ENCODE results near the gene CHRNA7.
"Not testable (repeated sequence)": the region's sequence is repeated elsewhere in the genome, so short reads cannot be mapped to it uniquely, and the experiment has no call there.

Gene CHRNA7

DNA sequence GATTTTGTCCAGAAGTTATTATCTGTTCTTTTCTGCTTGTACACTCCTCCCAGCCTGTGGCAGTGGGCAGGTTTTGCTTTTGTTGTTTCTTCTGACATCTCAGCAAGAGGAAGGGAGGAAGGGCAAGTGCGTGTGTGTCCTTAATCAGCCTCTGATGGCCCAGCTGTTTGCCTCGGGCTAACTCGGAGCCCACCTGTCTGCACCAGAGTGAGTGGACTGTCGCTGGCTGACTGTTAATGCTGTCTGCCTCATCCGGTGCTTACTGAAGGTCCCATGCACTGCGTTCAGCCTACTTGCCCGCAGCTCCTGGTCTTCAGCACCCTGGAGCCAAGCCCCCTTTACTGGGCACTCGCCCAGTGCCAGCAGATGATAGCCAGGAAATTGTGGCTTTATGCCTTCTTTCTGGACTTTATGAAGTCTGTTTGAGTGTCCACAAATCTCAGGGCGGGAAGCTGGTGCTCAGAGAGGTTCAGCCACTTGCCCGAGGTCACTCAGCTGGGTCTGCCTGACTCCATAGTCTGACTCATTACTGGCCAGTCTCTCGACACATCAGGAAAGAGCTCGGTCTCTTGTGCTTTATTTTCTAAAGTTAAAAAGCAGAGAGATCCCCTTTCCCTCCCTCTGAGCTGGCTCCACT is 89.5 kb downstream of the CHRNA7 start:
- DNase-seq (ENCODE audit: low read depth in 4 of 4, low spot score in 1 of 4): no peak

DNA sequence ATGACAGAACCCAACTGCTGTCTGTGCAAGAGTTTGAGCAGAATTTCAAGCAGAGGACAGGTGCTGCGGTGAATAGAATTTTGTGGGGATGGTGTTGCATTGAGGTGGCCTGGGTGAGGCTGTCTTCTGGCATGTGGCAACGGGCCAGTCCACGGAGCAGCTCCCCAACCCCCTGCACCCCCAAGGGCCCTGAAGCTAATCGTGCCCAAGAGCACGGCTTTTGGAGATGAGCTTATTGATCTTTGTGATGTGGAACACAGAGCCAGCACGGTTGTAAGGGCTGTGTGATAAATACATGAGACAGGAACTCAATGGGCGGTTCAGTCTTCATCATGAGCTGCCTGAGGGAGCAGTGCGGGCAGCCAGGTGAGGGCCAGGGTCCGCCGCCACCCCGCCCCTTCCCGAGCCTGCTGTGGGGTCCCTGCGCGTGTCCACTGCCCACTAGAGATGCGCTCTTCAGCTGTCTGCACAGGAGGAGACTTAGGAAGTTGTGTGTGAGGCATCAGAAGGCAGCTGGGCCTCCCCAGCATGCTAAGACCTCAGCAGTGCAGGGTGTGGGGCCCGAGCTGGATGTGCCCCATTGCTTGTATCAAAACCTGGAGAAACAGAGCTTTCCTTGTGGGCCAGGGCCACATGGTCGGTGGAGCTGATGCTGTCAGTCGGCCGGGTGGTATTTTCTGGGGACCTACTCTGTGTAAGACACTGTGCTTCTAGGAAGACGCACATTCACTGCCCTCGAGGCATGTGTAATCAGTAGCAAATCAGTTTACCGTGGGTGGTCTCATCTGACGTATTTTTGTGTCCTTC is 90.5 kb downstream of the CHRNA7 start:
- no peak for DNase-seq (ENCODE audit: low read depth in 4 of 4, low spot score in 1 of 4)

DNA sequence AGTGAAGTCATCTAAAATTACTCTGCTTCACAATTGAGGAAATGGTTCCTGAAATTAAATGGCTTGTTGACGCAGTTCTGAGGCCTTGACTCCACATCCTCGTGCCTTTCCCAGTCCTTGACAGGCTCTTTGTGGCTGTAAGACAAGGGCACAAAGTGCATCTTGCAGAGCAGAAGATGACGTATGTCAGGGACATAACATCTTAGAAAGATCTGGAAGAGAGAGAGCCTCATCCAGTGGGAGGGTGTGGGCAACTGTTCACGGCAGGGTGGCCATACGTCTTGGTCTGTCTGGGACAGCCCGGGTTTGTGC is 91.0 kb downstream of the CHRNA7 start:
- DNase-seq (ENCODE audit: low read depth in 4 of 4, low spot score in 1 of 4): no peak

DNA sequence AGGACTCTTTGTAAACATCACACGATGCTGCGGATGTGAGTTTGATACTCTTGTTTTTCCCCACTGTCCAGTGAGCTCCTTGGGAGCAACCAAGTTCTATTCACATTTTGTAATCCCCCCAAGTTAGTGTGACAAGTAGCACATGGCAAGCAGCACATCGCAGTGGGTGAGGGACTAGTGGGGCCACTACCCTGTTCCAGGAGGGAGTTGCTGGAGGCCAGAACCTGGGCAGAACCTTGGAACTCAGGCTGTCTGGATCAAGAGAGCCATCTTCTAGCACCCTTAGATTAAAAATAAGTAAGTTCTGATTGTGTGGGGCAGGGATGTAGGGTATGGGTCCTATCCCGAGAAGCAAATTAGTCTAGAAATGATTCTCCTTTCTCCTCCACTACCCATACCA is 91.7 kb downstream of the CHRNA7 start:
- DNase-seq (ENCODE audit: low read depth in 4 of 4, low spot score in 1 of 4): no peak

DNA sequence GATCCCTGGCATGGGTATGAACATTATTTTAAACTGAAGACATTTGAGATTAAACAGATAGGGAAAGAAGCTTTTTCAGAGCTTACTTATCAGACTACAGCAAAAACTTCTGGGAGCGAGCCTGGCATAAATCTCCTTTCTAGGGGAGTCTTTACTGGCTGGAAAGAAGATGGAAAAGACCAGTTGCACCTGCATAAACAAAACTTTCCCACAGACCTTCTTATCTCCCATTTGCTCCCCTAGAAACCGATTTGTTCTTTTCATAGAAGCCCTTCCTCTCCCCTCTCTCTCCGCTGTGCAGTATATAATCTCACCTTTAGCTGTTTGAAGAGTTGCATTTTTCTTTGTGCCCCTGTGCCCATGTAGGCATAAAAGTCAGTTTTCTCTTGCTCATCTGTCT is 93.2 kb downstream of the CHRNA7 start:
- DNase-seq (ENCODE audit: low read depth in 4 of 4, low spot score in 1 of 4): no peak

DNA sequence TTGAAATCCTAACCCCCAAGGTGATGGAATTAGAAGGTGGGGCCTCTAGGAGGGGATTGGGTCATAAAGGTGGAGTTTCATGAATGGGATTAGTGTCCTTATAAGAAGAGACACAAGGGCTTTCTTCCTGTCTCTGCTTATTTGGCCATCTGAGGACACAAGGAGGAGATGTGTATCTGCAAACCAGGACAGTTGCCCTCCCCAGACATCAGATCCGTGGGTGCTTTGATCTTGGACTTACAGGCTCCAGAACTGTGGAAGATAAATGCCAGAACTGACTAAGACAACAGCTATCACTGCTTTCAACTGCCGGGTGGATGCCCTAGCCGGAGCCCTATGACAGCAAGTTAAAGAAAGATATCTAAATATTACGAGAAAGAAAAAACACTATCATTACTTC is 94.4 kb downstream of the CHRNA7 start:
- DNase-seq (ENCODE audit: low read depth in 4 of 4, low spot score in 1 of 4): no peak

DNA sequence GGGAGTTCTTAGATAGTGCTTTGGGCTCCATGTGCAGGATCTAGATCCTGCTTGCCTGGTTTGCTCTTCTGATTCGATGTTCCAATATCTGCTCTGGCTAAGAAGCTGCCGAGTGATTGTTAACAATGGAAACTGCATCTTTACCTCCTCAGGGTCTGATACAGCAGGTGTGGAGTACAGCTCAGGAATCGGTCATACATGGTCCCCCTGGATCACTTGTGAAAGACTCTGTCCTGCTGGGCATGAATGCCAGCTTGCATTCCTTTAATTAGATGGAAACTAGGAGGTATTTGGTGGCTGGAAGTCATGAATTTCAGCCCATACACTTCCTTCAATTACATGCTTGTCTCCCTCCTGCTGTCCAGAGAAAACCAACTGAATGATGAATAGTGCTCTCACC is 95.3 kb downstream of the CHRNA7 start:
- DNase-seq (ENCODE audit: low read depth in 4 of 4, low spot score in 1 of 4): no peak

DNA sequence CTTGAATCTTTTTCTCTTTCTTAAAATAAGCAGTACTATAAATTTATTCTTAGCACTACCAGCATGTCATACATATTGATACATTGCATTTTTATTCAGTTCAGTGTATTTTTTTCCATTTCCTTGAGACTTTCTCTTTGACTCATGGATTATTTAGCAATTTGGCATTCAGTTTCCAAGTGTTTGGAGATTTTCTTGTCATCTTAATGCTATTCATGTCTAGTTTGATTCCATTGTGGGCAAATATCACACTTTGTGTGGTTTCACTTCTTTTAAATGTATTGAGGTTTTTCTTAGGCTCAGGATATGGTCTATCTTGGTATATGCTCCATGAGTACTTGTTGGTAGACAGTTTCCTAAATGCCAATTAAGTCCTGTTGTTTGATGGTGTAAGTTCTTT is 99.5 kb downstream of the CHRNA7 start:
- DNase-seq (ENCODE audit: low read depth in 4 of 4, low spot score in 1 of 4): no peak

DNA sequence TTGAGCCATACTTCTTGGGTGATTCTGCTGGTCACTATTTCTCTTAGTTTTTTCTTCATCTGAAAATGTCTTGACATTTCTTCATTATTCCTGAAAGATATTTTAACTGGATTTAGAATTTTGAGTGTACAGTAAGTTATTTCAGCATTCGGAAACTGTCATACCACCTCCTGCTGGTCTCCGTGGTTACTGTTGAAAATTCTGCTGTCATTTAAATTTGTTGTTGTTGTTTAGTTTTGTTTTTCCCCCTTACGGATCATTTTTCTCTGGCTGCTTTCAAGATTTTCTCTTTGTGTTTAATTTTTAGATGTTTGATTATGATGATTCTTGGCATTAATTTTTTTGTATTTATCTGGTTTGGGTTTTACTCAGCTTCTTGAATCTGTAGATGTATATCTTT is 100.5 kb downstream of the CHRNA7 start:
- DNase-seq (ENCODE audit: low read depth in 4 of 4, low spot score in 1 of 4): no peak

DNA sequence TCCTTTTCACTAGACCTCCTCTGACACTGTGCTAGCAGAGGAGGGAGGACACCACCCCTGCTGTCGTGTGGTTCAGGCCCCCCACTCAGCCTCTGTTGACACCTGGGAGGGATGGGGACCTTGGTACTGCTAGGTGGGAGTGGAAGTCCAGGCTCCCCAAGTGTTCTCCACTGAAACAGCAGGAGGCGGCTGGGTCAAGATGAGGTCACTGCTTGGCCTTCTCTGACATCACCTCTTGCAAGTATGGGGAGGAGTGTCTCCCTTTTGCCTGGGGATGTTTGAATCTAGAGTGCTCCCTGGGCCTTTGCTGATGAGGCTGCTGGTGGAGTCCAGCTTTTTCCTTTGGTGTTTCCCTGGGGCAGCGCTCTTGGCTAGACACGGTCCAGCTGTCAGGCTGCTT is 101.5 kb downstream of the CHRNA7 start:
- DNase-seq (ENCODE audit: low read depth in 4 of 4, low spot score in 1 of 4): no peak

DNA sequence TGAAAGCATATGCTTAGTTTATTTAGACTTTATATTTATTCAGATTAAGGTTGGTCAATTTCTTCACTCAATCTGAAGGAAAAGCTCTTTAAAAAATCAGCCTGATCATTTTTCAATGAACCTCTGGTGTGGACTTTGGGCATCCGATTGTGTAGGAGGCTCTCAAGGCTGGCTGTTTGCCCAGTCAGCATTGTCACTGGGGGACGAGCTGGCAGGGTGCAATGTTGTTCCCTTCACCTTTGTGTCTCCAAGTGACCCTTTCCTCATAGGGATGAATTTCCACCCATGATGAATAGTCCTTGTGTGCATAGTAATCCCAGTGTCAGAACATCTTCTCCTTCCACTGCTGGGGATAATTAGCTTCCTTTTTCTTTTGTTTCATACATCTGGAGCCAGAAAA is 102.5 kb downstream of the CHRNA7 start:
- no peak for DNase-seq (ENCODE audit: low read depth in 4 of 4, low spot score in 1 of 4)

DNA sequence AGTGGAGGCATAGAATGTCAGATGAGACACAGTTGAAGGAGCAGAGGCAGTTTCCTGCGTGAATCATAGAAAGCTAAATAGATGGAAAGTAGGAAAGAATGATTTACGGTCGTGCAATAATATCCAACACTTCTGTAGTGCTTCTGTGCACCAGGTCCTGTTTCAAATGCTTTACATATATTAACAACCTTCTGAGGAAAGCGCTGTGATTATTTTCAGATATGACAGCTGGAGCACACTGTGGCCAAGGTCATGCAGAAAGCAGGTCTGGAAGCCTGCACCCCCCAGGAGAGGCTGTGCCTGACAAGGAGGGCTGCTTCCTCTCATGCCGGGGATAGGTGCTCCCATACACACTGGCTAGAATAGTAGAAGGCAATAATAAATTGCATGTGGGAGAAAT is 104.5 kb downstream of the CHRNA7 start:
- no peak for DNase-seq (ENCODE audit: low read depth in 4 of 4, low spot score in 1 of 4)

DNA sequence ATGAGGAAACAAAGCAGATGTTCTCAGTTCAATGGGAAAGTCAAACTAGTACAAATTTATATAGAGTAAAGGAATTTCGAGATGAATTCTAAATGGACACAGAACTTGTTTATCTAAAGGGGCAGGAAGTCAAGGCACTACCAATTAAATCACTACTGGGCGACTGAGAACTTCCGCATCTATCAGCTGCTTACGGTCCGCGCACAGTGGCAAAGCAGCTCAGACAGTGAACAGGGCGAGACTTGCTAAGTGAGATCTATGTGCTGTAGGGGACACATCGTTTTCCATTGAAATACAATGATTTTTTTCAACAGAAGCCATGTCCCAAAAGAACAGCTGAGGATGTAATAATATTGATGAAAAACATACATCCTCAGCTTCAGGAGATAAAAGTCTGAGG is 105.0 kb downstream of the CHRNA7 start:
- DNase-seq (ENCODE audit: low read depth in 4 of 4, low spot score in 1 of 4): no peak

DNA sequence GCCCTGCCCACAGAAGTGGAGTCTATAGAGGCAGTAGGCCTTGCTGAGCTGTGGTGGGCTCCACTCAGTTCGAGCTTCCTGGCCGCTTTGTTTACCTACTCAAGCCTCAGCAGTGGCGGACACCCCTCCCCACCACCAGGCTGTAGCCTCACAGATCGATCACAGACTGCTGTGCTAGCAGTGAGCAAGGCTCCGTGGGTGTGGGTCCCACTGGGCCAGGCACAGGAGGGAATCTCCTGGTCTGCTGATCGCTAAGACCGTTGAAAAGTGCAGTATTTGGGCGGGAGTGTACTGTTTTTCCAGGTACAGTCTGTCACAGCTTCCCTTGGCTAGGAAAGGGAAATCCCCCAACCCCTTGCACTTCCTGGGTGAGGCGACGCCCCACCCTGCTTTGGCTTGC is 115.2 kb downstream of the CHRNA7 start:
- not testable (repeated sequence) for DNase-seq (ENCODE audit: low read depth in 4 of 4, low spot score in 1 of 4)

DNA sequence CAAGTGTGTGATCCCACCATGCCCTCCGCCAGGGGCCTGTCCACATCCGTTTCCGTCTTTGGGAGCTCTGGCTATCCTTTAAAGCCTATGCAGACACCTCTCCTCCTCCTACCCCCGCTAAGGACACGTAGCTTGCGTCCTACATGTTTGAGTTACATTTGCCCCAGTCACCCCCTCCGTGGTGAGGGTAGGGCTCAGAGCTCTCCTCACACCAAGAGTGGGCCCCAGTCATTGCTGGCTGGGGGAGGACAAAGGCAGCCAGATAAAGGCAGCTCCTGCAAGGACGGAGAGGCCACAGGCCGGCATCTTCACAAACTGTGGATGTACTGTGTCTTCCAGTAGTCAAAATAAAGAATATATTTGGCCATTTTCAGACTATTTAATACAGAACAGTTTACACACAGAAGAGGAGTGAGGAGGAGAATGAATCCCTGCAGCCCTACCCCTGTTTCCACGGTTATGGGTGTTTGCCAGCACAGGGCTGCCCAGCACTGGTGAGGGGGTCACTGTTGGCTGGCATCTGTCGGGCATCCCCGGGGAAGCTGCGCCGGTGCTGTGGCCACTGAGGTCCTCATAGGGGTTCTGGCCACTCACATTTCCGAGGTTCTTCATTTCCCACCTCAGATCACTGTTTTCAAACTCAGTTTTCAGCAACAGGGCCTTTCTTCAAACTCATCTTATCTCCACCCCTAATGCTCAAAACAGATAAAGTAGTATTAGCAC is 118.7 kb downstream of the CHRNA7 start:
- DNase-seq (ENCODE audit: low read depth in 4 of 4, low spot score in 1 of 4): no peak

DNA sequence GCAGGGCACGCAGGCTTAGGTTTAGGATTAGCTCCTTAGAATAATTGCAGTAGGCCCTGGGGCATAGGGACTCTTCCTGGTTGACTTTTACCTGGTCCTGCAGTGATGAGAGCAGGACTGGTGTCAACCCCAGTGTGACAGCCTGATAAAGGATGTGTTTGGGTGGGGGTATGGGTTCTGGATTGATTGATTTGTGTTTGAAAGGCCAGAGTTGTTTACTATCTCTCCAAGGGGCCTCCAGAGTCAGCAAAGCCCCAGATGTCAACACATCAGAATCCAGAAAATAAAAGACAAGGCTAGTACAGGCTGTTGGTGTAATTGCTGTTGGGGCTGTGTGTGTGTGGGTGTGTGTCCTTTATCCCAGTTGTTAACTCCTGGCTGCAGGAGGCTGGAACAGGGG is 122.3 kb downstream of the CHRNA7 start:
- DNase-seq (ENCODE audit: low read depth in 4 of 4, low spot score in 1 of 4): no peak

DNA sequence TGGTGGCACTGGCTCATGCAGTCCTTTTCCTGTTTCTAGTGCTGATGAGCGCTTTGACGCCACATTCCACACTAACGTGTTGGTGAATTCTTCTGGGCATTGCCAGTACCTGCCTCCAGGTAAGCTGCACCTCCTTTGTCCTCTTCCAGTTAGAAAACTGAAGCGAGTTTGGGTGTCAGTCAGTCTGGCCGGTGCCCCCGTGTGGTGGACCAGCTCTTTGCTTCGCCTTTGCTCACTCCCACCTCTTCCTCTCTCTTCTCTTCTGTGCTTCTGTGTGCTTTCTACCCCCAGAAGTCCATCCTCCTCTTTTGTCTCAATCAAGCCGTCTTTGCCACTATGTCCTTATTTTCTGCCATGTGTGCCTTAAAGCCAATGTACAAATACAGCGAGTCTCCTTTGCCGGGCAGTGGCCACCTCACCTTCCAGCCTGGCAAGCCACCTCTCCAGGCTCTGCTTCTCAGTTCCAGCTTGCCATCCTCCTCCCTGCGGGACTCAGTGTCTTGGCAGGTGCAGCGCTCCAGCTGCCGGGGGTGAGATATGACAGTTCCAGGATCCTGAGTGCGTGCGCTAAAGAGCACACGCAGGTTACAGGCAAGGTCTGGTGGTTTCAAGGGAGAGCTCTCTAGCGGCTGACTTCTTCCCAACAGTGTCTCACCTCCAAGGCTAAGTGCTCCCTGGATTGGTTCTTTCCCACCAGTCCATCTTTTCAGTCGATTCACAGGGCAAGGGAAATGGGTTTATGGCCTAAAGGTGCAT is 123.7 kb downstream of the CHRNA7 start:
- not testable (repeated sequence) for DNase-seq (ENCODE audit: low read depth in 4 of 4, low spot score in 1 of 4)

DNA sequence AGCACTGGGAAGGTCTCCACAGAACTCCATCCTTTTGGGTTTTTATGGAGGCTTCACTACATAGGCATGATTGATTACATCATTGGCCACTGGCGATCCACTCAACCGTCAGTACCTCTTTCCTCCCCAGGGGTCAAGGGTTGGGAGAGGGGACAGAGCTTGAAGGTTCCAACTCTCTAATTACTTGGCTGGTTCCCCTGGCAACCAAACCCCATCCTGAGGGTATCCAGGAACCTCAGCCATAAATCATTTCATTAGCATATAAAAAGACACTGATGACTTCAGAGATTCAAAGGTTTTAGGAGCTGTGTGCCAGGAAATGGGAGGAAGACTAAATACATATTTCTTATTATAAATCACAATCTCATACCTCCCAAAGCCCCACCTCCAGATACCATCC is 131.8 kb downstream of the CHRNA7 start:
- DNase-seq (ENCODE audit: low read depth in 4 of 4, low spot score in 1 of 4): not testable (repeated sequence)

DNA sequence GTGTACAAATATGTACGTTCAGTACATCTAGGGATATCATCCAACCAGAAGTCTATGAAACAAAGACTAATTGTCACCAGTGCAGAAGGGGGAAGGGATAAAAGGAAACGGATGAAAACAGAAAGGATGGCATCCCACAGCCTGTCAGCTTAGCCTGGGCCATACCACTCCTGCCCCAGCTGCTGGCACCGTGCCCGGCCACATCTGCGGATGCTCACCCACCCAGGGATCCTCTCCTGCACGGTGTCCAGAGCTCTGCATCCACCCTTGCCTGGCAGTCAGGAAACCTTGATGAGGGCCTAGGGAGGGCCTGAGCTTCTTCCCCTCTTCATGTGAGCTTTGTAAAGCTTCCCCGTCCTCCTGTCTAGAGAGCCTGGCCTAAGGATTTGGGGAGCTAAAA is 133.8 kb downstream of the CHRNA7 start:
- not testable (repeated sequence) for DNase-seq (ENCODE audit: low read depth in 4 of 4, low spot score in 1 of 4)

DNA sequence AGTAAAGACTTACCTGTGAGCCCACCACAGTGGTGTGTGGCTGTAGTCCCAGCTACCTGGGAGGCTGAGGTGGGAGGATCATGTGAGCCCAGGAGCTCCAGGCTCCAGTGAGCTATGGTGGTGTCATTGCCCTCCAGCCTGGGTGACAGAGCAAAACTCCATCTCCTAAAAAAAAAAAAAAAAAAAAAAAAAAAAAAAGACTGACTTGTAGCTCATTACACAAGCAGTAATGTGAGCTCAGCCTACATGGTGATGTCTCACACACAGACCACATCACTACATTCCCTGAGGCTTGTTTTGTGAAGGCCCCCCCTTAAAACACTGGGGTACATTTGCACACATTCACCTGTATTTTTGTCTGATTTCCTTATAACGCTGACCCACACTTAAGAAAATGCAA is 134.4 kb downstream of the CHRNA7 start:
- not testable (repeated sequence) for DNase-seq (ENCODE audit: low read depth in 4 of 4, low spot score in 1 of 4)

DNA sequence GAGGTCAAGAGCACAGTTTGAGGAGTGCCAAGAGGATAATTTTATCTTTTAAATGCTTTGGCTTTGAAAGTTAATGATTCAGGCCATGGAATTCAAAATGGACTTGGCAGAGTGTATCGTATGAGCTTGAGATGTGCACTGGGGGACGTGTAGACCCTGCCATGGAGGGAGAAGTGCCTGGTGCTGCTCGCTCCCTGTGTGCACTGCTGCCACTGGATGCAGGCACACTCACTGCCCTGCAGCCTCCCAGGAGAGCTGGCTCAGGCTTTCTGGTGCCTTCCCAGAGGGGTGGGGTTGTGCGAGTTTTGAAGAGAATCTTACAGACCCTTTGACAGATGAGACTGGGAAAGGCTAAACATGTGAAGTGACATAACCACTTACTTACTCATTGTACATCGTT is 135.5 kb downstream of the CHRNA7 start:
- not testable (repeated sequence) for DNase-seq (ENCODE audit: low read depth in 4 of 4, low spot score in 1 of 4)

DNA sequence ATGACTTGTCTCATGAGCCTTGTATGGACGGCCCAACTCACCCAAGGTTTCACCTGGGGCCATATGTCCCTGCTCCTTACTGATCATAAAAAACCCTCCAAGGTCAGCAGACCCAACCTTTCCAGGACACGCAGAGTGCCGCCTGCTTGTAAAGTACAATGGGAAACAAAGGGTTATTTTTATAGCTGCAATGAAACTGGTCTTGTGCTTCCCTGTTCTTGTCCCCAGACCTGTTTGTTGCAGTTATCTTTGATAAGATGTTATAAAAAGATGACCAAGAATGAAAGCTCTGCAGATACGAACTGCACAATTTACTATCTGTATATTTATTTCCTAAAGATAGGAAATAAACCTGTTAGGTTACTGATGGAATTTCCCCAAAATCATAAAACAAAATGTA is 136.0 kb downstream of the CHRNA7 start:
- DNase-seq (ENCODE audit: low read depth in 4 of 4, low spot score in 1 of 4): not testable (repeated sequence)
